CD4-positive, alpha-beta T cell (primary cell): ENCODE data around the gene WNT9A. TPM values are rescaled to one million over a fixed set of nuclear protein-coding genes. Genes with fewer than 3 reads are reported as not detected.

ENCODE experiments used
- ATAC-seq: fragments of 200-7000 bp; cut with Tn5 transposase; one replicate; pipeline ENCODE4 v1.10.0; 2022; ENCODE audit warnings: mild to moderate bottlenecking; ENCODE audit not compliant: poor library complexity
- CTCF ChIA-PET: fragments of 350-600 bp; sonication (Branson Sonifier 250); formaldehyde crosslinking; loops from one replicate; lab custom pipeline; 2021; ENCODE audit warnings: antibody characterized with exemption, inconsistent platforms; lab: Charles Lee
- POLR2A ChIA-PET: fragments of 350-600 bp; sonication (Branson Sonifier 250); formaldehyde crosslinking; loops from one replicate; lab custom pipeline; 2021; ENCODE audit warnings: antibody characterized with exemption, inconsistent platforms; lab: Charles Lee
- DNase-seq, 14 experiments: peaks; one replicate each; pipeline ENCODE4 v3.0.0-alpha.2; 2013 to 2020; ENCODE audit warnings: mixed read lengths in 2 of 14
- H3K27ac ChIP-seq, 2 donors: one replicate each; pipeline versions ENCODE4 v1.5.1 to v1.7.0; 2013; ENCODE audit warnings: low read length in 2 of 2, low read depth in 1 of 2, mild to moderate bottlenecking in 1 of 2
- H3K27me3 ChIP-seq, 2 experiments: 1 replicate in 1 of 2; 2 replicates in 1 of 2; pipeline versions ENCODE4 v1.6.1 to v1.7.0; 2013; ENCODE audit warnings: low read length in 2 of 2, control low read depth in 1 of 2, mild to moderate bottlenecking in 1 of 2, moderate library complexity in 1 of 2; ENCODE audit not compliant: insufficient read depth in 2 of 2, control insufficient read depth in 1 of 2
- H3K36me3 ChIP-seq: one replicate; pipeline ENCODE4 v1.6.1; 2013; ENCODE audit warnings: low read length, control low read depth; ENCODE audit not compliant: insufficient read depth
- H3K4me1 ChIP-seq: one replicate; pipeline ENCODE4 v1.6.1; 2013; ENCODE audit warnings: low read length, control low read depth; ENCODE audit not compliant: insufficient read depth
- H3K4me3 ChIP-seq: one replicate; pipeline ENCODE4 v1.5.1; 2013; ENCODE audit warnings: mild to moderate bottlenecking, low read length, moderate library complexity
- H3K9me3 ChIP-seq, 2 experiments: 1 replicate in 1 of 2; 2 replicates in 1 of 2; pipeline versions ENCODE4 v1.6.1 to v1.7.0; 2013; ENCODE audit warnings: low read length in 2 of 2, mild to moderate bottlenecking in 2 of 2, control low read depth in 1 of 2, moderate library complexity in 1 of 2; ENCODE audit not compliant: control insufficient read depth in 1 of 2, insufficient read depth in 1 of 2
- H3K27ac Mint-ChIP-seq: one replicate; pipeline ENCODE4 v1.8.0; 2020; ENCODE audit warnings: mixed read lengths
- H3K27me3 Mint-ChIP-seq: one replicate; pipeline ENCODE4 v1.8.0; 2021; ENCODE audit warnings: mixed read lengths
- H3K36me3 Mint-ChIP-seq: one replicate; pipeline ENCODE4 v1.8.0; 2021; ENCODE audit warnings: low read depth, mixed read lengths
- H3K4me1 Mint-ChIP-seq: one replicate; pipeline ENCODE4 v1.8.0; 2021; ENCODE audit warnings: low read depth, mixed read lengths
- H3K4me3 Mint-ChIP-seq: one replicate; pipeline ENCODE4 v1.8.0; 2020; ENCODE audit warnings: mild to moderate bottlenecking, mixed read lengths
- H3K9me3 Mint-ChIP-seq: one replicate; pipeline ENCODE4 v1.8.0; 2020; ENCODE audit warnings: mixed read lengths
- intact Hi-C, 2 experiments: fragments of 100-400 bp; cut with DNase I in 1 of 2; cut with micrococcal nuclease in 1 of 2; formaldehyde crosslinking; loops; one replicate each; pipeline versions ENCODE4 v1.15.1 to v1.9.0; 2023 to 2025; cut with DNase I, micrococcal nuclease
- total RNA-seq, 174 experiments: library from RNA in 2 of 174; stranded (reverse) in 2 of 174; gene quantifications; one replicate each; pipeline ENCODE4 v1.2.3 and lab custom pipeline; 2021 to 2026
- TF ChIP-seq, protein P1 (sequence below): fragments of 200-600 bp; IDR thresholded peaks from one replicate; pipeline ENCODE4 v1.8.0; 2022; ENCODE audit warnings: antibody characterized with exemption, mild to moderate bottlenecking

Gene WNT9A
- total RNA-seq, 2 experiments from 2014 or later = not detected

- no peak for ATAC-seq
- ChIA-PET CTCF (no interaction called here), POLR2A (no interaction called here)
- Histone ChIP-seq H3K9me3 (no peaks in the 10 kb centered on the region), H3K27ac (no peak overlapping the region), H3K4me3 (no peak overlapping the region), H3K36me3 (no peaks in the 10 kb centered on the region), H3K27me3 (no peaks in the 10 kb centered on the region), H3K4me1 (peaks cover 6% of the 10 kb centered on the region)
- intact Hi-C loops = no loop called here
- H3K4me1 Mint-ChIP-seq = no peaks in the 10 kb centered on the region
- no peaks in the 10 kb centered on the region for H3K9me3 Mint-ChIP-seq
- H3K36me3 Mint-ChIP-seq = no peaks in the 10 kb centered on the region
- no peak for DNase-seq
- H3K4me3 Mint-ChIP-seq = no peak overlapping the region
- TF ChIP-seq, protein P1, sequence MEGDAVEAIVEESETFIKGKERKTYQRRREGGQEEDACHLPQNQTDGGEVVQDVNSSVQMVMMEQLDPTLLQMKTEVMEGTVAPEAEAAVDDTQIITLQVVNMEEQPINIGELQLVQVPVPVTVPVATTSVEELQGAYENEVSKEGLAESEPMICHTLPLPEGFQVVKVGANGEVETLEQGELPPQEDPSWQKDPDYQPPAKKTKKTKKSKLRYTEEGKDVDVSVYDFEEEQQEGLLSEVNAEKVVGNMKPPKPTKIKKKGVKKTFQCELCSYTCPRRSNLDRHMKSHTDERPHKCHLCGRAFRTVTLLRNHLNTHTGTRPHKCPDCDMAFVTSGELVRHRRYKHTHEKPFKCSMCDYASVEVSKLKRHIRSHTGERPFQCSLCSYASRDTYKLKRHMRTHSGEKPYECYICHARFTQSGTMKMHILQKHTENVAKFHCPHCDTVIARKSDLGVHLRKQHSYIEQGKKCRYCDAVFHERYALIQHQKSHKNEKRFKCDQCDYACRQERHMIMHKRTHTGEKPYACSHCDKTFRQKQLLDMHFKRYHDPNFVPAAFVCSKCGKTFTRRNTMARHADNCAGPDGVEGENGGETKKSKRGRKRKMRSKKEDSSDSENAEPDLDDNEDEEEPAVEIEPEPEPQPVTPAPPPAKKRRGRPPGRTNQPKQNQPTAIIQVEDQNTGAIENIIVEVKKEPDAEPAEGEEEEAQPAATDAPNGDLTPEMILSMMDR = no peak
- H3K27ac Mint-ChIP-seq = no peak overlapping the region
- H3K27me3 Mint-ChIP-seq = no peaks in the 10 kb centered on the region
Measured at GRCh38 chr1:227905573-227906487, 41.9 kb downstream of the WNT9A start.

DNA sequence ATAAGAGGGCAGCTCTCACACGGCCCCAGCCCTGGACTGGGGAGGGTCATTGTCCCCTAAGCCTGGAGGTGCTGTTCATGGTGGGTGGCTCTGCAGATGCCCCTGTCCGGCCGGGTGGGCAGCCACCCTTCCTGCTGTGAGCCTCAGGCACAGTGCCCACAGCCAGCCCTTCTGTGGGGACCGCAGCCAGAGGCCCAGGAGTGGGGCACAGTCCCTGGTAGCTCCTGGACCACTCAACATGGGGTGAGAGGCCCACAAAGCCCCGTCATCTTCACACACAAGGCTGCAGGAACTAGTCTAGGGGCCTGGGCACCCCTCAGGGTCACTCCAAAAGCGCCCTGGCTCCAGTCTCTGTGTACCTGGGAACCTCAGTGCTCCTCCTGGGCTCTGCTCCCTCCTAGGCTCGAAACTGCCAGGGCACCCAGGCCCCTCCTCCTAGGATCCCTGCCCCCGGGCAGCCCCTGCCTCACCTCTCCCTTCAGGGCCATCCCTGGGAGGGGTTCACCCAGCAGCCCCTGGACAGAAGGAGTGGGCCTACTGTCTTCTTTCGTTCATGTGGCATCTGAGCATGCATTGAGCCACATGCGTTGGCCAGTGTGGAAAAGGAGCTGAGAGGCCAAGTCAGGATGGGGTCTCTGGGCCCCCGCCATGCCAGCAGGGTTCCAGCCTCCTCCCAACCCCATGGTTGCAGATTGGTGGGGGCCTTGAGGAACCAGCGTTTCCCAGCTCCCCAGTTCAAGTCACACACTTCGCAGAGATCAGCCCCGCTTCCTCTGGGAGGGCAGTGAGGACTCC lies 43.0 kb downstream of the WNT9A start:
- Mint-ChIP-seq H3K27ac (no peak overlapping the region), H3K4me1 (no peaks in the 10 kb centered on the region), H3K4me3 (no peak overlapping the region), H3K36me3 (no peaks in the 10 kb centered on the region), H3K27me3 (no peaks in the 10 kb centered on the region), H3K9me3 (no peaks in the 10 kb centered on the region)
- Histone ChIP-seq H3K27ac (no peak overlapping the region), H3K36me3 (no peaks in the 10 kb centered on the region), H3K9me3 (no peaks in the 10 kb centered on the region), H3K4me3 (no peak overlapping the region), H3K4me1 (peaks cover 6% of the 10 kb centered on the region), H3K27me3 (no peaks in the 10 kb centered on the region)
- no peak for DNase-seq
- POLR2A ChIA-PET = no interaction called here
- CTCF ChIA-PET = no interaction called here
- TF ChIP-seq, protein P1 = no peak
- ATAC-seq = no peak
- intact Hi-C loops = no loop called here

DNA sequence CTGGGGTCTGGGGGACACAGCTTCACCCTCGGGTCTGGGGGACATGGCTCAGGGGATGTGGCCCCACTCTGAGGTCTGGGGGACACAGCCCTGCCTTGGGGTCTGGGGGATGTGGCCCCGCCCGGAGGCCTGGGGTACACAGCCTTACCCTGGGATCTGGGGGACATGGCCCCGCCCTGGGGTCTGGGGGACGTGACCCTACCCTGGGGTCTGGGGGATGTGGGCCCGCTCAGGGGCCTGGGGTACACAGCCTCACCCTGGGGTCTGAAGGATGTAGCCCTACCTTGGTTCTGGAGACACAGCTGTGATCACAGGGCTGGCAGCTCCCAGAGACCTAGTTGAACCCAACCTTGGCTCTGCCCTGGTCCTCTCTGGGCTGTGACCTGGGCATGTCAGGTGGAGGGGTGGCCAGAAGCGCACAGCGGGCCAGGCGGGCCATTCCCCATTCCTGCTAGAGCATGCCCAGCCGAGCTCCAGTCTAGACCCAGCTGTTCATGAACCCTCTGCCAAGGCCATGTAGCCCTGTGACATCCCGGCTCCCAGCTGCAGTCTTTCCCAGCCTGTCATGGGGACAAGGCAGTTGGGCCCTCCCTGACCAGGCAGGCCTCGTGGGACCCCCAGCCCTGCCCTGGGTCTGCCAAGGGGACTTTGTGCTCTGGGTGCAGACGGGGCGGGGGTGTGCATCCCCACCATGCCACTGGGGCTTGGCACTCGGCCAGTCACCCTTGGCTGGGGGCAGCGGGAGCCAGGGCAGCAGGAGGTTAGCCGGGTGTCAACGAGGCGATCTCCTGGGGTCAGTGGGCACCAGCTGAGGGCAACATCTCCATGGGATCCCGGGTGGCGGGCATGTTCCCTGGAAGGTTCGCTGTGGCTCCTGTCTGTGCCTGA lies 43.9 kb downstream of the WNT9A start:
- Mint-ChIP-seq H3K4me3 (no peak overlapping the region), H3K4me1 (no peaks in the 10 kb centered on the region), H3K36me3 (no peaks in the 10 kb centered on the region), H3K9me3 (no peaks in the 10 kb centered on the region), H3K27ac (no peak overlapping the region), H3K27me3 (no peaks in the 10 kb centered on the region)
- Histone ChIP-seq H3K4me1 (peaks cover 6% of the 10 kb centered on the region), H3K9me3 (no peaks in the 10 kb centered on the region), H3K4me3 (no peak overlapping the region), H3K36me3 (no peaks in the 10 kb centered on the region), H3K27ac (no peak overlapping the region), H3K27me3 (no peaks in the 10 kb centered on the region)
- ATAC-seq (no peak), DNase-seq (peak in 1 of 14 experiments; percentile 3)
- POLR2A ChIA-PET = no interaction called here
- CTCF ChIA-PET = no interaction called here
- intact Hi-C loops = no loop called here
- TF ChIP-seq, protein P1 = no peak
